Dermis blood vessel endothelial cell (primary cell): ENCODE measurements around the gene SNRPD3. TPM values are rescaled to one million over a fixed set of nuclear protein-coding genes. Genes with fewer than 3 reads are reported as not detected.
"Not testable (repeated sequence)": the region's sequence is repeated elsewhere in the genome, so short reads cannot be mapped to it uniquely, and the experiment has no call there.

Source experiments
- DNase-seq: peaks from one replicate; pipeline ENCODE4 v3.0.0; 2010
- total RNA-seq: library from RNA; depleted of rRNA; stranded (reverse); fragments of >200 nt; gene quantifications from 2 replicates; pipeline ENCODE4 v1.2.3, GENCODE V29; 2014

The SNRPD3 gene
- total RNA-seq = 196 and 284 TPM in 2 replicates

- DNase-seq = peak; percentile 99
Measured at GRCh38 chr22:24555165-24556039, at the start of gene SNRPD3. TSS of gene SNRPD3 (plus strand) at chr22:24555999. CDS start at chr22:24557675, 1,676 bp downstream.

GRCh38 chr22:24506802-24507438 lies 48.9 kb upstream of the SNRPD3 start:
- DNase-seq = peak; percentile 29

DNA sequence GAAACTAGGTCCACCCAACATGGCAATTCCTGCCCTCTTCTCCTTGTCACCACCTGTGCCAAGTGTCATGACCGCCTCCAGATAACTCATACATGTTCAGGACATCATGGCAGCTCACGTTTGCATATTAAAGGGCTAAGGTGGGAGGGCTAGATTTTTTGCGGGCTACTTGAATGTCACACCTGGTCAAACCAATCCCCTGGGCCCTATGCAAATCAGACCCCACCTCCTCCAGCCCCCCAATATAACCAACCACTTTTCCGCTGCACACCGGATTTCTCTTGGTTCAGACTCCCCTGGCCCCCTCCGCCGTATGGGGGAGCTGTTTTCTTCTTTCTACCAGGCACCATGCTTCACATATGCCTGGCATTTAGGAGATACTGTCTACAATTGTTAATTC lies 48.1 kb upstream of the SNRPD3 start:
- DNase-seq = no peak

GRCh38 chr22:24510637-24511625 lies 44.9 kb upstream of the SNRPD3 start:
- DNase-seq = no peak

DNA sequence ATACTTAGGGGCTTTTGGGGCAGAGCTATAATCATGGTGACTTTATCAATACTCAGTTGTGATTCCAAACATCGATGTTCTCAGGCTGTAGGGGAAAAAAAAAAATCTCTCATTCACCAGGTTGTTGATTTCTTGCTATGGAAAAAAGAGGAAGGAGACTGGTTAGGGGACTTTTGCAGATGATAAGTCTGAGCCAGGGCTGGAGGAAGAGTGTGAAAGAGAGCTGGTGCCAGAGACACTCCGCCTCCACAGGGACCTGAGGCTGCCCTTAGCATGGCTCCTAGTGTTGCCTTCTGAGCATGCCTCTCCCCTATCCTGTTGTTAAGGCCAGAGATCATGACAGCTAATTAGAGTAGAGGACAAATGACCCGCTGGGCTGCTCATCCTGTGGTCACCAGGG lies 43.8 kb upstream of the SNRPD3 start:
- DNase-seq = no peak

GRCh38 chr22:24513378-24514240 lies 42.2 kb upstream of the SNRPD3 start:
- no peak for DNase-seq

DNA sequence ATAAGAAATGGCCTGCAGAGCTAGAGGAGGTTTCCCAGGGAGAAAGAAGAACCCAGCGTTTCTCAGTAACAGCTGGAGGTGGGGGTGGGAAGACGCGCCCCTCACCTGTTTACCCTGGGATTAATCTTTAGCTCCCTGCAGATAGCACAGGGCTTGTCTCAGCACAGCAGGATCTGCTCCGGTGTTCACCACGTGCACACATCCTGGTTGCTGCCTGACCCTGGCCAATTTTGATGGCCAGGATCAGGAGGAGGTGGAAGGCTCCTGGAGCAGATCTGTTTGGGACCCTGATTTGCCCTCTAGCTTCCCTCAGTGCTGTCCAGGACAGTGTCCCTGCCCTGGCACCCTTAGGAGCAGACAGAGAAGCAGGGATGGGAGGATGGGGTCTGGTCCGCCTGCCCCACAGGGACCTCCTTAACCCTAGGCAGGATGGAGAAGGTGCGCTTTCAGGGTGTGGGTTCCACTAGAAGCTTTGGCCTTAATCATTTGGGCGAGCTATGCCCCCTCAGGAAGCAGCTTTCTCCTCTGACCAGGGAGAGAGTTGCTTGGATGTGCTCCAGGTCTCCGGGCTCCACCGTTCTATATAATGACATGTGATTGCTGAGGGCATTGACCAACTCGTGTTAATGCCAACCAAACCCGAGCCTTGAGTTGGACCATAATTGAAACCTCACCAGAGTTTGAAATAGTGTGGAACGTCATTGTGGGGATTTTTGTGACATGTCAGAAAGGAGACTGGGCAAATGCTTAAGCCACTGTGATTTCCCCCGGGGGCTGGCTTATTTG lies 41.4 kb upstream of the SNRPD3 start:
- no peak for DNase-seq

DNA sequence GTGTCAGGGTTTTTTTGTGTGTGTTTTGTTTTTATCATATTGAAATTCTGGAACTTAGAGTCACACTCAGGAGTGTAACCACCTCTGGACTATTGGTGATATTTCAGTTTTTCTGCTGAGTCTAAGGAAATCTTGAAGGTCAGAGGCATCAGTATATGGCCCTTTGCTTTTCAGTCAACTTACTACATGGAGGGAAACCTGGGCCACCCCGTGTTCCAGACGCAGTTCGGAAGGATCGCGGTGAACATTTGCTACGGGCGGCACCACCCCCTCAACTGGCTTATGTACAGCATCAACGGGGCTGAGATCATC lies 40.8 kb upstream of the SNRPD3 start:
- no peak for DNase-seq

DNA sequence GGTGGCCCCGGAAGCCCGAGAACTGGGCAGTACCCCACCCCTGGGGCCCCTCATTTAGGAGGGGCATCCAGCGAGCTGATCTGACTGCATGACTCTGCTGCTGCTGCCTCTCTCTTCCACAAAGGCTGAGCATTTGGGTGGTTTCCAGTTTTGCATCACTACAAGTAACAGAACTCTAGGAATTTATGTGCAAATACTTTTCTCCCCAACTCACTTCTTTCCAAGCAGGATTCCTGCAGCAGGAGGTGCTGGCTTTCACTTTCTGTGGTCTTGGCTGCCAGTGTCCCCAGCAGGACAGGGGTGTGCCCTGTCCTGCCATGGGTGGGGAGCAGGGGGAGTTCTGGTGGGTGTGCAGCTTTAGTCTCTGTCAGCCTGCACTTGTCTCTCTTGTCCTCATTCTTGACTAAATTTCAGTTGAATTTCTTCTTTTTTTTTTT lies 39.5 kb upstream of the SNRPD3 start:
- no peak for DNase-seq

DNA sequence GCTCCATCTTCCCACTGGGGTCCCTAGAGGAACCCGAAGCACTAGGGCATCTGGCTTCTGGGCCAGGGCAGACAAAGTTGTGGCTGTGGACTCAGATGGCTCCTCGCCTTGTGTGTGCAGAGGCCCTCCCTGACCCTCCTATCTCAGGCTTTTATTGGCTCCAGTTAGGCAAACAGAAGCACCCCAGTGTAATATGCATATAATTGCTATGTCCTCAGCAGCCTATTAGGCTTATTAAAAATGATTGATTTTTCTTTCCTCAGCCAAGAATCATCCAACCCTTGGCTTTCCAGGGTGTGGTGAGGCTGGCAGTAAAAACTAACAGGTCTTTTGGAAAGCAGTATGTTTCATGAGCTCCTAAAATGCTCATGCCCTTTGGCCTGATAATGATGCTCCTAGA lies 38.4 kb upstream of the SNRPD3 start:
- DNase-seq = no peak

DNA sequence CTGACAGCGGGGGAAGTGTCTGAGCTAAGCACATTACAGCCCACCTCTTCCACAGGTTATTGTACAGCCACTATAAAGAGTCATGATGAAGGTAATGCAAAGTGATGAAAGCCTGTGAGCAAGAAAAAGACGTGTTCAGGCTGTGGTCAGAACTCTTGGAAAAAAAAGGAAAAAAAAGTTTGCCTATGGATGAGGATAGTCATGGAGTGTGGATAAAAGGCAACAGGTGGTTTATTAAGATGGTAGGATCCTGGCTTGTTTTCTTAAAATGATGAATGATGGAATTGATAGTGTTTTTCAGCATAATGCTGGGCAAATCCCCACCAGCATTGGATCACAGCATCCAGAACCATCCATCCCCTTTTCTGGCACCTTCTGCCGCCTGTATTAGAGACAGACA lies 37.6 kb upstream of the SNRPD3 start:
- no peak for DNase-seq

DNA sequence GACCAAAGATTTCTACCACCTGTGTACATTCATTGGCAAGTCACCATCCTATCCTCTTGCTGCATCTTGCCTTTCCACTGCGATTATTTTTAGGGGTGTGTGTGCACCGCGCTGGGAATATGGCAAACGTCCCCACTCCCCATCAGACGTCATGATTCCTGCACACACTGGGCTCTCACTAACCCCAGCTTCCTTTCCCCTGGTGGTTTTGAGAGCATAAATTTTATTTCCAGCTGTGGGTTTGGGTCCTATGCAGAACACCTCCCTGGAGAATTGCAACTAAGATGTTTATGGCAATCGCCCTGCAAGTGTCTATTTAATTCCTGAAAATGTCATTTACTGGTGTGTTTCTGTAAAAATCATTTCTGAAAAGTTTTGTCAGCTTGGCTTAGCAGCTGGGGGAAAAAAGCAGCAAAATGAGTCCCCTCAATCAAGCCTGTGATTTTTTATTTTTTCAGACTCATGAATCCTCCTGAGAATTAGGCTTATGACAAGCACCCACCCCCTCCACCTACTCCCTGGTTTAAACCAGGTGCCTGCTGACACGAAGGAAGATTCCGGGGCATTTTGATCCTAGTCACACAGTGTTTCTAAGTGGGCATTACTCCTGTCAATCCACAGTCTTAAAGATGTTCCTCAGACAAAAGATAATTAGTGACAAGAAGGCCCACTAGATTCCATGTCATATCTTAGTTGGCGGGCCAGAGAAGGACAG lies 36.9 kb upstream of the SNRPD3 start:
- DNase-seq = no peak

DNA sequence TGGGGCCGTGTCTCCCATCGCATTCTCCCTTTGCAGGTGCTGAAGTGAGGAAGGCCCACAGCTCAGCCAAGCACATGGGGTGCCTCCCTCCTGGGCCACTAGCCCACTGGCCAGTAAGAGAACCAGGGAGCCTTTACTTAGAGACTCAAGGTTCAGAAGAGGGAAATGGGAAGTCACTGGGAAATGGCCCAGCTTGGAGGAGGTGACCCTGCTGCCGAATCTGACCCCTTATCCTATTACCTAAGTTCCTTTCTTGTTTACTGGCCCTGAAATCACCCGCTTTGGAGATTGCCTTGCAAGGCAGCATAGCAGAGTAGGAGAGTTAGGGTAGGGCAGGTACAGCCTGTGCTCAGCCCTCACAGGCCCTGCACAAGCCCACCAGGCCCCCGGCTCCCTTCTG lies 36.3 kb upstream of the SNRPD3 start:
- no peak for DNase-seq

GRCh38 chr22:24521791-24522245 lies 34.0 kb upstream of the SNRPD3 start:
- peak; percentile 85 for DNase-seq

DNA sequence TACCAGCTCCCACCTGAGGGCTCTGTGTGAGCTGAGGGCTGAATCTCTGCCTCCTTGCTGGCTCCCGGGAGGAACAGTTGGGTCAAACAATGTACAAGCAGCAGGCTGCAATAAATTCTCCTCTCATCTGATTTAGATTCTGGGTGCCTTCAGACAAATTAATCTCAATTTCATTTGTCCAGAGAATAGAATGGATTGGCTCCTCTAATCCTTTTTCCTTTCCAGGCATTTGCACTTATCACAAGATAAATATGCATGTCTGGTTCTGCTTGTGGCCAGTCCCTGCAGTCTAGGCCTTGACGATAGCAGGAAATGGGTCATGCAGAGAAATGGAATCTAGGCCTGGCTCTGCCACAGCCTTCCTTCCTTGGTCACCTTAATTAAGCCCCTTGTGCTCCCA lies 31.9 kb upstream of the SNRPD3 start:
- peak; percentile 20 for DNase-seq

- DNase-seq = peak; percentile 80
Measured at GRCh38 chr22:24525416-24526037, 30.3 kb upstream of the SNRPD3 start.

DNA sequence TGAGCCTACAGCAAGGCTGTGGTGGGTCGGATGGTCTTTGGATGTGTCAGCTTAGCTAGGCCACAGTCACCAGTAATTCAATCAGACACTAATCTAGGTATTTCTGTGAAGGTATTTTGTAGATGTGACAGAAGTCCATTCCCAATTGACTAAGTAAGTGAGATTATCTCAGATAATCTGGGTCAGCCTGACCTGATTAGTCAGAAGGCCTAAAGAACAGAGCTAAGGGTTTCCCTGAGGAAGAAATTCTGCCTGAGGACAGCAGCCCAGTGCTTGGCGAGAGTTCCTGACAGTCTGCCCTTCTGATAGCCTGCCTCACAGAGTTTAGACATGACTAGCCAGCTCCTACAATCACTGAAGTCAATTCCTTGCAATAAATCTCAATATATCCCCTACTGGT lies 29.6 kb upstream of the SNRPD3 start:
- DNase-seq = no peak

DNA sequence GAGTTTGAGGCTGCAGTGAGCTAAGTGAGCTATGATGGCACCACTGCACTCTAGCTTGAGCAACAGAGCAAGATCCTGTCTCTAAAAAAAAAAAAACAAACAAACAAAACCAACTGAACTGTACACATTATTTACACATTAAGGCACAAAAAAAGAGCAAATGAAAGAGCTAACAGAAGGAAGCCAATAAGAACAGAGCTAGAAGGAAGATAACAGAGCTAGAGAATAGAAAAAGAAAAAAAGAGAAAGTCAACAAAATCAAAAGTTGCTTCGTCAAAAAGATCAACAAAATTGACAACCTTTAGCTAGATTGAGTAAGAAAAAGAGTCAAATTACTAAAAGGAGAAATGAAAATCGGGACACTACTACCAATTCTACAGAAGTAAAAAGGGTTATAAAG lies 25.9 kb upstream of the SNRPD3 start:
- no peak for DNase-seq

GRCh38 chr22:24530968-24531367 lies 24.8 kb upstream of the SNRPD3 start:
- not testable (repeated sequence) for DNase-seq

- DNase-seq = no peak
Measured at GRCh38 chr22:24532075-24532474, 23.7 kb upstream of the SNRPD3 start.
